HepG2 (cell line): ENCODE data around the gene FAM131A. TPM values are rescaled to one million over a fixed set of nuclear protein-coding genes. Genes with fewer than 3 reads are reported as not detected.

Source experiments
- ATAC-seq: fragments of 200-7000 bp; cut with Tn5 transposase; 3 replicates; pipeline ENCODE4 v1.9.1; 2020; ENCODE audit warnings: mild to moderate bottlenecking, moderate library complexity
- BruUV-seq: library from RNA; stranded (reverse); fragments of 400-500 nt; replicated peaks from 2 replicates; lab custom pipeline; 2021; lab: Mats Ljungman, UMichigan
- CTCF ChIA-PET: fragments of 300-600 bp; formaldehyde crosslinking; extraction: SDS; loops from one replicate; lab custom pipeline; 2021; ENCODE audit warnings: low total read pairs, inconsistent platforms, low intra/inter-chr PET ratio; lab: Yijun Ruan, JAX
- POLR2A ChIA-PET: fragments of 350-600 bp; sonication (Branson Sonifier 250); formaldehyde crosslinking; loops from one replicate; lab custom pipeline; 2020; ENCODE audit warnings: antibody characterized with exemption, inconsistent platforms; lab: Yijun Ruan, JAX
- DNase-seq: peaks from one replicate; pipeline ENCODE4 v3.0.0-alpha.2; 2015; ENCODE audit warnings: low spot score
- FAIRE-seq: peaks from 3 replicates; lab custom pipeline; 2011; peaks lifted over from hg19 to GRCh38; lab: Jason Lieb, UNC
- H2AFZ ChIP-seq: one replicate; pipeline ENCODE4 v1.6.1; 2011; ENCODE audit warnings: low read length, inconsistent platforms
- H3K27ac ChIP-seq: fragments of 300-600 bp; 3 replicates; pipeline ENCODE4 v1.8.0; 2011; ENCODE audit warnings: mixed run types, mild to moderate bottlenecking, mixed read lengths, low read length, inconsistent platforms; ENCODE audit not compliant: insufficient read depth; ENCODE audit errors: extremely low read length
- H3K27me3 ChIP-seq, 2 experiments: fragments of 200-600 bp in 1 of 2; 2 replicates in 1 of 2; 3 replicates in 1 of 2; pipeline versions ENCODE4 v1.6.0 to v1.8.0; 2011; ENCODE audit warnings: low read length in 2 of 2, mild to moderate bottlenecking in 2 of 2, moderate library complexity in 2 of 2, inconsistent platforms in 1 of 2; ENCODE audit not compliant: insufficient read depth in 2 of 2, control insufficient read depth in 1 of 2
- H3K36me3 ChIP-seq, 2 experiments: fragments of 200-600 bp in 1 of 2; replicated peaks in 1 of 2; 2 replicates in 1 of 2; 3 replicates in 1 of 2; pipeline versions ENCODE4 v1.5.1 to v1.8.0; 2011; ENCODE audit warnings: low read length in 2 of 2, inconsistent platforms in 1 of 2; ENCODE audit not compliant: insufficient read depth in 2 of 2, control insufficient read depth in 1 of 2
- H3K4me1 ChIP-seq: 2 replicates; pipeline ENCODE4 v1.5.1; 2012; ENCODE audit warnings: low read length, inconsistent platforms; ENCODE audit not compliant: insufficient read depth
- H3K4me2 ChIP-seq: 2 replicates; pipeline ENCODE4 v1.6.0; 2011; ENCODE audit warnings: low read depth, low read length, inconsistent platforms
- H3K4me3 ChIP-seq, 3 experiments: fragments of 200-600 bp in 1 of 3; sonication (generic), shearing (Covaris generic) in 1 of 3; replicated peaks in 1 of 3; 2 replicates each; pipeline ENCODE4 v1.5.1; 2011 to 2016; ENCODE audit warnings: low read length in 3 of 3, inconsistent platforms in 2 of 3, low read depth in 2 of 3, mild to moderate bottlenecking in 2 of 3, control low read depth in 1 of 3, mixed read lengths in 1 of 3; ENCODE audit not compliant: insufficient read depth in 1 of 3
- H3K79me2 ChIP-seq: one replicate; pipeline ENCODE4 v1.6.1; 2011; ENCODE audit warnings: low read length, inconsistent platforms; ENCODE audit not compliant: insufficient read depth
- H3K9ac ChIP-seq: 2 replicates; pipeline ENCODE4 v1.6.0; 2011; ENCODE audit warnings: mild to moderate bottlenecking, low read depth, low read length, inconsistent platforms; ENCODE audit not compliant: insufficient read depth
- H3K9me3 ChIP-seq: 2 replicates; pipeline ENCODE4 v1.5.1; 2012; ENCODE audit warnings: mild to moderate bottlenecking, low read length
- H4K20me1 ChIP-seq: 2 replicates; pipeline ENCODE4 v1.6.0; 2011; ENCODE audit warnings: inconsistent platforms, mild to moderate bottlenecking, low read length, moderate library complexity; ENCODE audit not compliant: insufficient read depth
- AGO2 ChIP-seq: fragments of 200-400 bp; formaldehyde crosslinking; optimal IDR thresholded peaks from 2 replicates; pipeline ENCODE3; 2017; ENCODE audit warnings: mild to moderate bottlenecking, low read depth, low read length, moderate library complexity
- KDM4B ChIP-seq: sonication (generic); formaldehyde crosslinking; IDR thresholded peaks from 2 replicates; pipeline ENCODE4 v1.4.0; 2020; ENCODE audit warnings: missing genetic modification reagents
- ZFP41 ChIP-seq: sonication (generic); formaldehyde crosslinking; IDR thresholded peaks from 2 replicates; pipeline ENCODE4 v1.4.0; 2020; ENCODE audit warnings: mild to moderate bottlenecking, missing genetic modification reagents, borderline replicate concordance
- ZNF10 ChIP-seq: sonication (generic); formaldehyde crosslinking; IDR thresholded peaks from 2 replicates; pipeline ENCODE4 v1.4.0; 2020; ENCODE audit warnings: mild to moderate bottlenecking, low read depth, missing genetic modification reagents, borderline replicate concordance
- WGBS: methylation state at CpG from one replicate; pipeline ENCODE4 v1.1.6; 2017; ENCODE audit warnings: low lambda C conversion rate; 5-methylcytosine and 5-hydroxymethylcytosine counted together
- in situ Hi-C: cut with HindIII; loops from 2 replicates; pipeline ENCODE4 v1.10.0; 2017; ENCODE audit warnings: low pct_unique_long_range_greater_than_20kb; ENCODE audit not compliant: extremely low pct_ligation_motif_present
- intact Hi-C: fragments of 100-400 bp; cut with micrococcal nuclease; formaldehyde crosslinking; loops from one replicate; pipeline ENCODE4 v1.10.0; 2022; ENCODE audit not compliant: unreplicated experiment
- polyA plus RNA-seq, 8 experiments: library from polyadenylated mRNA; depleted of rRNA in 3 of 8; stranded (reverse) in 7 of 8; unstranded in 1 of 8; fragments of >200 nt; fragmentation: Illumina TruSeq in 4 of 8; extraction: Trizol in 4 of 8; gene quantifications; 2 replicates each; pipeline versions ENCODE4 v1.2.1 to v1.2.3, GENCODE V29; 2011 to 2016; ENCODE audit warnings: low read depth in 4 of 8, missing spikeins in 1 of 8, mixed read lengths in 1 of 8; ENCODE audit not compliant: insufficient read depth in 1 of 8
- total RNA-seq, 5 experiments: library from RNA; depleted of rRNA; stranded (reverse); fragments of >200 nt; fragmentation: Illumina TruSeq; extraction: Trizol; gene quantifications; 2 replicates each; pipeline ENCODE4 v1.2.3, GENCODE V29; 2016; ENCODE audit warnings: low read depth in 1 of 5
- TF ChIP-seq, protein P1 (sequence below): sonication (generic); formaldehyde crosslinking; IDR thresholded peaks from 2 replicates; pipeline ENCODE4 v1.8.0; 2022; ENCODE audit warnings: mild to moderate bottlenecking, missing genetic modification reagents, borderline replicate concordance

FAM131A gene
- total and polyA plus RNA-seq, 2 of the 13 experiments (the other 11 are each of a cell fraction or from before 2014, with no cell fraction given): 9.2 to 9.3 TPM

- FAIRE-seq: no peak
- intact Hi-C loops: no loop called here
- TF ChIP-seq ZFP41 (CRISPR knock-in tag): no peak
- TF ChIP-seq KDM4B (CRISPR knock-in tag): no peak
- peak; percentile 72 for TF ChIP-seq AGO2
- TF ChIP-seq, protein P1, sequence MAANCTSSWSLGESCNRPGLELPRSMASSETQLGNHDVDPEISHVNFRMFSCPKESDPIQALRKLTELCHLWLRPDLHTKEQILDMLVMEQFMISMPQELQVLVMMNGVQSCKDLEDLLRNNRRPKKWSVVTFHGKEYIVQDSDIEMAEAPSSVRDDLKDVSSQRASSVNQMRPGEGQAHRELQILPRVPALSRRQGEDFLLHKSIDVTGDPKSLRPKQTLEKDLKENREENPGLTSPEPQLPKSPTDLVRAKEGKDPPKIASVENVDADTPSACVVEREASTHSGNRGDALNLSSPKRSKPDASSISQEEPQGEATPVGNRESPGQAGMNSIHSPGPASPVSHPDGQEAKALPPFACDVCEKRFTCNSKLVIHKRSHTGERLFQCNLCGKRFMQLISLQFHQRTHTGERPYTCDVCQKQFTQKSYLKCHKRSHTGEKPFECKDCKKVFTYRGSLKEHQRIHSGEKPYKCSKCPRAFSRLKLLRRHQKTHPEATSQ (CRISPR knock-in tag): no peak
- no peak for TF ChIP-seq ZNF10 (CRISPR knock-in tag)
- H4K20me1 ChIP-seq: no peaks in the 10 kb centered on the region
- no peak overlapping the region for H3K9ac ChIP-seq
- H3K4me1 ChIP-seq: peaks cover 11% of the 10 kb centered on the region
- no peak overlapping the region for H3K4me2 ChIP-seq
- H3K9me3 ChIP-seq: no peaks in the 10 kb centered on the region
- in situ Hi-C loops: no loop called here
- H3K36me3 ChIP-seq: peaks cover 4 to 16% of the 10 kb centered on the region in 2 experiments; a peak in 4 of 5 replicates
- H3K27me3 ChIP-seq: no peaks in the 10 kb centered on the region
- H3K4me3 ChIP-seq: no peak overlapping the region
- H2AFZ ChIP-seq: no peak overlapping the region
- CTCF ChIA-PET: no interaction called here
- no peaks in the 10 kb centered on the region for H3K79me2 ChIP-seq
- H3K27ac ChIP-seq: no peak overlapping the region
- no peak for DNase-seq
- no peak for ATAC-seq
- 88% methylated on average over 4 of the region's 5 CpGs for WGBS
- no TSS peak for BruUV-seq
- POLR2A ChIA-PET: no interaction called here
Observed at GRCh38 chr3:184343200-184343876, 5.9 kb downstream of the FAM131A start.
